Stimulated activated CD8-positive, alpha-beta memory T cell treated with anti-CD3 and anti-CD28 coated beads, Interleukin-4, amount 100 ng/mL, for 4 hours (primary cell): ENCODE results near the gene HSF5.
"Not testable (repeated sequence)": the region's sequence is repeated elsewhere in the genome, so short reads cannot be mapped to it uniquely, and the experiment has no call there.

Experiments
- DNase-seq, 2 donors: peaks; one replicate each; pipeline ENCODE4 v3.0.0-alpha.2; 2020; ENCODE audit warnings: low read depth in 2 of 2, low spot score in 1 of 2

HSF5 gene

DNA sequence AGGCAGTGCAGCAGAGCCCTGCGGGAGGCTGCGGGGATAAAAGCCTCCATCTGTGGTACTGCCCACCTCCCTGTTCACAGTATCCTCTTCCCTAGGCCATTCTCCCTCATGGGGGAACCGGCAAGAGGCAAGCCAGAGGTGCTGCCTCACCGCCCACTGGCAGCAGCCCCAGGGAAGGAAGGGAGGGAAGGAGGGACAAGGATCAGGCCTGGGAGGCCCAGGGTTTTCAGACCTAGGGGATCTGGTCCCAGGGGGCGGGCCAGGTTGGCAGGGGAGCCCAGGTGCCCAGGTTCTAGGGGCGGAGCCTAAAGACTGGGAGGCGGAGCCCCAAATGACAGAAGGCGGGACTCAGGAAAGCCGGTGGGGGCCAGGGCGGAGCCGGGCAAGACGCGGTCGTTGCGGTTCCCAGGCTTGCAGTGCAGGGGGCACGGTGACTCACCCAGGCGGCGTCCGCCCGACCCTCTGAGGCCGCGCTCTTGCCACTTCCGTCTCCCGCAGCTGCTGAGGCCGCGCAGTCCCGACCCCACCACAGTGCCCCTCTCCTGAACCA lies 29.2 kb upstream of the HSF5 start:
- no peak for DNase-seq

DNA sequence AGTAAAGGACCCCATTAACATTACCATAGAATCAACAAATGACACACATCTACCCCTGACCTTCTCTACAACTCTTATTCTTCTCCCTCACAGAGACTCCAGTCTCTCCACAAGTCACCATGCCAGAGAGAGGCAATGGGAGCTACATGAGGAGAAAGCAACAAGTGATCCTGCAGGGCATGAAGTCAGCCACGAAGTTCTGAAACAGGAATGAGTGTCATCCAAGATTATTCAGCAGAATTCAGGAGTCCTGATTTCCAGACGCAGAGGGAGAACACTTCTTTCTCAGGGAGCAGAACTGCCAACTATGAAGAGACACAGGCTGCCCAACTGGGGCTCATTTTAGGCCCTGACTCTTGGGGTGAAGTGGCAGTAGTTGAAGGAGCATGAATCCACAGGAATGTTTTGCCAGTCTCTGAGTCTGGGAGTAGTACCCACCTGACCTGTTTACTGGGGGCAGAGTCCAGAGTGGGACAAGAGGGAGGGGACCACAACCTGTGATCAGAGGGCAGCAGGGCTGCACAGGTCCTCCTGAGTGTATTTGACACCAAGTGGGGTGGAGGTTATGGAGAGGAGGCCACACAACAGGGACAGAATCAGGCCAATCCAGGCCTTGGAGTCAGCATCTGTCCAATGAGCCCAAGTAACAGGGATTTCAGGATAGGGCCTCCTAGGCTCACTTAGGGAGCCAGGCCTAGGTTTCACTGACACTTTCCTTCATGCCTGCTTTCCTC lies 28.6 kb upstream of the HSF5 start:
- no peak for DNase-seq

DNA sequence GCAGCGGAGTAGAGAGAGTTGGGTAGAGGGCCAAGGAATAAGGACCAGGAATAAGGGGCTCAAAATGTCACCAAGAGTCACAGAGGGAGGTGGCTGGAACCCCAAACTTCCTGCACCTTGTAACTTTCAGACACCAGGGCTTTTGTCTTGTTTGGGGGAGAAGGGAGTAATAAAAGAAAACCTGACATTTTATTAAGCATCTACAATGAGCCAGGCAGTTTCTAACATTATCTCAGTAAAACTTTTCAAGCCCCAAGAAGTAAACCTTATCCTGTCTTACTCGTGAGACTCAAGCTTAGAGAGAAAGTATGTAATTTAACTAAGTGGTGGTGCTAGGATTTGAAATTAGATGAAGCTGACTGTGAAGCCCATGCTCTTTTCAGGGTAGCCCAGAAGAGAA lies 27.1 kb upstream of the HSF5 start:
- DNase-seq, result no peak

DNA sequence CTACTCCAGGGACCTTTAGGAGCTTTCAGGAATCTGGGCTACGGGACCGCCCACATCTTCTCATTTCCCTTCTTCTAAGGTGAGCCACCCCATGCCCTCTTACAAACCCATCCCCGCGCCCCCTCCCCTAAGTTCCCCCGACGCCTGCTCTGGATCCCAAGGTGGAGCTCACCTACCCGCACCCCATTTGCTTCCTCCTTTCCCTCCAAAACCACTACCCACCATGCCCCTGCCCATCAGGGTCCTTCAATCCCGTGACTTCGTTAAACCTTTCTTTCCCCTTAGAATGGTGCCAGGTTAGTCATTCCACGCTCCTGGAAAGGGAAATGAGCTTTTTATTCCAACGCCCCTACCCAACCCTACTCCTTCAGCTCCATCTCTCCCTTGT lies 26.6 kb upstream of the HSF5 start:
- no peak for DNase-seq

DNA sequence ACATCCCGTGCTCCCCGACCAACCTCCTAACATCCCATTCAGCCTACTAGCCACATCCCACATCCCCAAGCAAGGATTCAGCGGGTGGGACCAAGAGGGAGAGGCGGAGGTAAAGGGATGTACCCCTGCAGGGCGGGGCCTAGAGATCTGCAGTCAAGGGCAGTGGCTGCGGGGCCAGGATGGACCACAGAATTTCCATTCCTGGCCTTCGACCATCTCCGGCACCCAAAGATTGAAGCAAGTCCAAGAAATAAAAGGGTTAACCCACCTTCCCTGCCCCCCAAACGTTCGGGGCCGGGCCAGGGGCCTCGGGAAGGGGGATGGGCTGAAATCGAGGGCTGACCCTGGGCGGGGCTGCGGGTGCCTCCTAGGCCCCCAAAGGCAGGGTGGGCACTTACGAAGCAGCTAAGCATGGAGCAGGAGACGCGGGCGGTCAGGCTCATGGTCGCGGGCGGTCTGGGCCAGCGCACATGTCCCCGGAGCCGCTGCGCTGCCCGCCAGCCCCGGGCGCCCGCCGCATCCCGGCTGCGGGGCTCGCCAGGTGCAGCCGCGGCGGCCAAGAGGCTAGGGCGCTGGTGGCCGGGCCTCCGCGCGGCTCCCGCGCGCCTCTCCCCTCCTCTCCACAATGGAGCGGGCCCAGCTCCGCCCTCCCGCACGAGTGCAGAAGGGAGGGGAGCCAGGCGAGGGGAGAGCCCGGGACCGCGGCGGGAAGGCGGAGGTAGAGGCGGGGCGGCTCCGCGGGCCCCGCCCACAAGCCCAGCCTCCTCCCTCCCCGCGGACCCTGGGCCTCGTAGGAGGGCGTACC lies 26.0 kb upstream of the HSF5 start, which contains the start of gene MTMR4:
Gene MTMR4, minus strand, starts transcription at position 674 of the 805 bp plus-strand sequence. Its CDS starts 231 bp downstream, at position 443.
- peak; percentile 31 to 58 for DNase-seq

DNA sequence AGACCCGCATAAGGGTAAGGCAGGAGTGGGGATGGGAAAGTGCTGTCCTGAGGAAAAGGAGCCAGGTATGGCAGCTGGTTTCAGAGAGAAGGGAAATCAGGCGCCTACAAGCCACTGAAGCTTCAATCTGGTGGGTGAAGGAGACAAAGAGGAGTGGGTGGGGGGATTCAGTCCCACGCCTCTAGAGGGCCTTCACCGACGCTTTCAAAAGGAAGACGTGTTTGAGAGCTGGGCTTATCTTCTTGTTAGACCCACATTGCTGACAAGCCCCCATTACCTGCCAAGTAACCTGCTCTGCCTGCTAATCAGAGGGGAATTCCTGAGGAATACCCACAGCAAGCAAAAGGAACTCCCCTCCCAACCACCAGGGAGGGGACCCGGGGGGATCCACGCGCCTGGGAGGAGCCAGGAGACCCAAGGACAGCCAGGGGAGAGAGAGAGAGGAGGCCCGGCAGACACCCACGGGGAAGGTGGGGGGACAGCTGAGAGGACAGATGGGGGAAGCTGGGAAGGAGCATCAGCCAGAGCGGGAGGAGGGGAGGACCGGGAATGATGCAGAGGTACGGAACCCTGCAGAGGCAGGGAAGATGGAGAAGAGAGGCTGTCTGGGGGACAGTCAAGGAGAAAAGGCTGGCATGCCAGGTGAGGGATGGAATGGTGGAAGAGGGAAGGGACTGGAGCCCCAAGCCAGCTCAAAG lies 25.2 kb upstream of the HSF5 start:
- peak in 1 of 2 donors; percentile 16 for DNase-seq

DNA sequence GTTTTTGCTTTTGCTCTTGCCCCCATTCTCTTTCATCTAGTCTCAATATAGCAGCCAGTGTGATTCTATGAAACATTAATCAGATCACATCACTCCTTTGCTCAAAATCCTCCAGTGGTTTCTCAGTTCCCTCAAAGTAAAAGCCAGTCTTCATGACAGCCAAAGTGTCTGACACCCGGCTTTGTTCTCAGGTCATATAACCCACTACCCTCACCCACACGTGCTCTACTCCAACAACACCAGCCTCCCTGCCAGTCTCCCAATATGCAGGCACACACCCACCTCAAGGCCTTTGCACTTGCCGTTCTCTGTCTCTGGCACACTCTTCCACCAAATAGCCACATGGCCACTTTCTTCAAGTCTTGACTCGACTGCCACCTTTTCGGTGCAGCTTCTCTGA lies 21.9 kb upstream of the HSF5 start:
- no peak for DNase-seq

DNA sequence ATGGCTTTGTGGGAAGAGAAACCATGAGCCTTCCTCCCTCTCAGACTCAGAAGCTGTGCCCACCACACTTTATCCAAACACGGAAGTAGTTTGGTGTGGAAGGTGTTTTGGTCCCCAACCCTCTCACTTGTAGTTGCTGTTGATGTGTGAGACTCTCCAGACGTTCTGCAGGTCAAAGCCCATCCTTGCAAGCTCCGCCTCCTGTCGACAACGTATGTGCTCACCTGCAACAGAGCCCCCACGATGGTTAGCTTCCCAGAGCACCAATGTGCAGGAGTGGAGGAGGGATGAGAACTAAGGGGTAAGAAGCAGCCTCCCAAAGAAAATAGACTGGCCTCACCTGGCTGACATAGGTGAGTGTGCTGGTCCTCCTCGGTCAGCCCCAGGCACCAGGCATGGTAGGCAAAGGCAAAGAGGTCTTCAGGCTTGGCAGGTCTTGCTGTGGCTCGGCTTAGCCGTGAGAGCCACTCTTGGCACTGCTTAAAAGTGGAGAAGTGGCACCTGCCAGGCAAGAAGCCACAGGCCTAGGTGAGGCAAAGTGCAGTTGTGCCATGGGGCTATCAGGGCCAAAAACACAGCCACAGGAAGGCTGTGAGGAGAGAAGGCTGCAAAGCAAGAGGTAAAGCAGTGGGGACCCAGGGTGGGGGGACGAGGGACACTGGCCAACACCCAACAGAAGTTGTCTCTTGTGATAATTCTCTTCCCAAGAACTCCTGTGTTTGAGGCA lies 20.3 kb upstream of the HSF5 start:
- no peak for DNase-seq

DNA sequence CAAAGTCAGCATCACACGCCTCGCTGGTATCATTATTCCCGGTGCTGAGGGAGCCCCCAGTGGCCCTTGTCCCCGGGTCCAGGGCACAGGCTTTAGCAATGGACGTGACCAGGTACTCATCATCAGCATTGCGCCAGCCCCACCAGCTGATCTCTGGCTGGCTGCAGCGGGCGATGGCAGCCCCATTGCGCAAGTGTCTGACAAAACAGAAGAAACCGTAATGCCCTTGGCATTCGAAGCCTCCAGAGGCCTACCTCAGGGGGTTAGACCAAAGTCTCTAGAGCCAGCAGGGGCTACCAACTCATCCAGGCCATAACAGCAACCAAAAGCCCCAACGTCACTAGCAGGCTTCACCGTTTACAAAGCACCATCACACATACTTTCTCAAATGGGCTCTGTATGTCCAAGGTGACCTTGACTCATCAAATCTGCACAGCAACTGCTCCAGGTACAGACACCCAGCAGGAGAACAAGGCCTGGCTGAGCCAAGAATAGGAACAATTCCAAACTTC lies 19.0 kb upstream of the HSF5 start:
- DNase-seq, result no peak

DNA sequence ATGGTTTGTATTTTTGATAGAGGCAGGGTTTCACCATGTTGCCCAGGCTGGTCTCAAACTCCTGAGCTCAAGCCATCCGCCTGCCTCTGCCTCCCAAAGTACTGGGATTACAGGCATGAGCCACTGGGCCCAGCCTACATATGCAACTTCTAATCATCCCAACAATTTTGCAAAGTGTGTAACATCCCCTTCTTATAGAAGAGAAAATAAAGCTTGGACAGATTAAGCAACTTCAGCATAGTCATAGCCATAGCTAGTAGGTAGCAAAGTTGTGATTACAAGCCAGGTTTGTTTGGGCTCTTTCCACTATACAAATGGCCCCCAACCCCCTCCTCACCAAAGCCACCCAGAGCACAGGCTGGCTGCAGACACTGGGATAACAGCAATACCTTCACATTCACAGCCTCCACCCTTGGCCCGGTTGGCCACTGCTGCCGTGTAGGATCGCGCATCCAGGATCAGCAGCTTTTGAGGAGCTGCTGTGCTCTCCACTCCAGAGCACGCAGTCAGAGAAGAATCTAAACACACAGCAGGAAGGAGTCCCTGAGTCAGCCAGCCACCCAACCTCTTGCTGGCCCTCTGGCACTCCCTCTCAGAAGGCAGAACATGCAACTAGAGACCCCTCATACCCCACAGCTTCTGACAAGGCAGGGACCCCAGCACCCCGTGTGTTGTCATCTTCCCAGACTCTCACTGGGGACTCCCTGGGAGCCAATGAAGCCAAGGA lies 18.3 kb upstream of the HSF5 start:
- DNase-seq, result no peak

DNA sequence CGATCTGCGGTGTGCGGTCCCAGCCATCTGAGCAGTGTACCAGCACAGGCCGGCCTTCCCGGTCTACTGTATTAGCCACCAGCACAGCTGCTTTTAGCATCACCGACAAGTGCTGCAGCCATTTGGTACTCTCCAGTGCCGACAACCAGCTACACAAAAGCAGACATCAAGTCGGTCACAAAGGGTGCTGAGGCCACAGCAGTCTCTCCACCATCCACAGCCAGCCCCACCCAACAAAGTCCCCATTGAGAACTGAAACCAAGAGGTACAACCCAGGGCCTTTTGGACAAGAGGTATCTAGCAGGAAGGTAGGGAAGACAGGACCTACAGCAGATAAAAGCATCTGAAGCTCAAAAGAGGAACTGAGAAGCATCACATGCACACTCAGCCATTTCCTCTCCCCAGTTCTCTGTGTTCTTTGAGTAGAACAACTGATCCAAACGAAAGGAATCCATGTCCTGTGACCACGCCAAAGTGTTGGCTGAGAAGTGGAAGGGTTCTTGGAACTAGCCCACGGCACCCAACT lies 16.7 kb upstream of the HSF5 start:
- DNase-seq, result no peak

DNA sequence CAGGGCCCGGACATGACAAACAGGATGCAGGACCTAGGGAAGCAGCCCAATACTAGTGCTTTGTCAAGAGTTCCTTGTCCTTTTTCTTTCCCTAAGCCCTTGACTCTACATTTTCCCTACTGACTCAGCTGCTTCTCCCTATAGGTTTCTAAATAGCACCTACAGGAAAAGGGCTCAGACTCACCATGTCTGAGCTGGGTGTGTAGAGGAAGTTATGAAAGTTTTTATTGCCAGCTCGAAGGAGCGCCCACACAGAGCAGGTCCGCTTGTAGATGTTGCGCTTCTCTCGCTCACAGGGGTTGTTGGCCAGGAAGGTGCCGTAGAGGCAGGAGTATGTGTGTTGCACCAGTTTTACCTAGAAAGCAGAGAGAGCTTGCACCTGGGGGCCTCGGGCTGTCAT lies 15.7 kb upstream of the HSF5 start:
- no peak for DNase-seq

DNA sequence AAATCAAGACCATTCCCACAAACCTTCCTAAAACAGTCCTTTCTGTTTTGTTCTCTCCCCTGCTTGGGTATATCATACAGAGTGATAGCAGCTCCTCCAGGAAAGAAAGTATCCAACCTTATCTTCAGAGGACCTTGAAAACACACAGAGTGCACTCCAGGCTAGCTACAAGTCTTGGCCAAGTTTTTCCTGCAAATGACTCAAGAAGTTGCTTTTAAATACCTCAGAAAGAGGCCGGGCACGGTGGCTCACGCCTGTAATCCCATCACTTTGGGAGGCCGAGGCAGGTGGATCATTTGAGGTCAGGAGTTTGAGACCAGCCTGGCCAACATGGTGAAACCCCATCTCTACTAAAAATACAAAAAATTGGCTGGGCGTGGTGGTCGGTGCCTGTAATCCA lies 14.9 kb upstream of the HSF5 start:
- not testable (repeated sequence) for DNase-seq

DNA sequence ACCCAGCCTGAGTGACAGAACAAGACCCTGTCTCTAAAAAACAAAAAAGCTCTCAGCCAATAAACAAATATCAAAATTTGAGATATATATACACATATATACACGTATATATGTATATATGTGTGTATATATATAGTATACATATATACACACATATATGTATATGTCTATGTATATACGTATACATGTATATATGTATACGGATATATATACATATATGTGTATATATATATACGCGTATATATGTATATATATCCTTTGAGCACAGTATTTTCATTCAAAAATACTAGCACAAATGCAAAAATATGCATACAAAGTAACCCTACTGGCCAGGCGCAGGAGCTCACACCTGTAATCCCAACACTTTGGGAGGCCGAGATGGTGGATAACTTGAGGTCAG lies 13.2 kb upstream of the HSF5 start:
- no peak for DNase-seq

DNA sequence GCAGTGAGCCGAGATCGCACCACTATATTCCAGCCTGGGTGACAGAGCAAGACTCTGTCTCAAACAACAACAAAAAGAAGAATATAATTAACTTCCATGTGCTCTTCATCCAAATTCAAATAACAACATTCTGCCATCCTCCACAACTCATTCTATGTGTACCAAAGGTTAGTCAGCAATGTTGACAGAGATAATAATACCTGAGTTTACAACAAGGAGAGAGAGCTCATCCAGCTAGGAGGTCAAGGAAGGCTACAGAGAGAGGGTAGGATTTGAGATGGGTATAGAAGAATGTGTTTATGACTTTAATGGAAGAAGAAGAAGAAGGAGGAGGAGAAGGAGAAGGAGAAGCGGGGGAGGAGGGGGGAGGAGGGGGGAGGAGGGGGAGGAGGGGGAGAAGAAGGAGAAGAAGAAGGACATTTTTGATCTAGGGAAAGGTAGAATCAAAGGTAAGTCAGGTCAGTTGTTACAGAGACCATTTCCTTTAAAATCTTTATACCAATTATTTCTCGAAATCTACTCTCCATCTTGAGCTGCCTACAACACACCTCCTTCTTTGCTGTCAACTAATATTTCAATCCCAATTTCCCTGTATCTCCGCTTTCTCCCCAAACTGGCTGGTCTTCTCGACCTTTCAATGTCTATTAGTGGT lies 10.1 kb upstream of the HSF5 start:
- no peak for DNase-seq

DNA sequence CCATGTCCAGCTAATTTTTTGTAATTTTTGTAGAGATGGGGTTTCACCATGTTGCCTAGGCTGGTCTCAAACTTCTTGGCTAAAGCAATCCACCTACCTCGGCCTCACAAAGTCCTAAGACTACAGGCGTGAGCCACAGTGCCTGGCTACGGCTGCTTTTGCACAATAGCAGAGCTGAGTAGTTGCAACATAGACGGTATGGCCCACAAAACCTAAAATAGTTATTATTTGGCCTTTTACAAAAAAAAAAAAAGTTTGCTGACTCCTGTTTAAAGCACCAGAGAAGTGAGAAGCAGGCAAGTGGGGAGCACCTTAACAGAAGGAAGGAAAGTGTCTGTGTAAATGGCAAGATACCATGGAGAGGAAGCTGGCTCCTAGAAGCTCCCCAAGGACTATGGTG lies 5.3 kb upstream of the HSF5 start:
- no peak for DNase-seq

DNA sequence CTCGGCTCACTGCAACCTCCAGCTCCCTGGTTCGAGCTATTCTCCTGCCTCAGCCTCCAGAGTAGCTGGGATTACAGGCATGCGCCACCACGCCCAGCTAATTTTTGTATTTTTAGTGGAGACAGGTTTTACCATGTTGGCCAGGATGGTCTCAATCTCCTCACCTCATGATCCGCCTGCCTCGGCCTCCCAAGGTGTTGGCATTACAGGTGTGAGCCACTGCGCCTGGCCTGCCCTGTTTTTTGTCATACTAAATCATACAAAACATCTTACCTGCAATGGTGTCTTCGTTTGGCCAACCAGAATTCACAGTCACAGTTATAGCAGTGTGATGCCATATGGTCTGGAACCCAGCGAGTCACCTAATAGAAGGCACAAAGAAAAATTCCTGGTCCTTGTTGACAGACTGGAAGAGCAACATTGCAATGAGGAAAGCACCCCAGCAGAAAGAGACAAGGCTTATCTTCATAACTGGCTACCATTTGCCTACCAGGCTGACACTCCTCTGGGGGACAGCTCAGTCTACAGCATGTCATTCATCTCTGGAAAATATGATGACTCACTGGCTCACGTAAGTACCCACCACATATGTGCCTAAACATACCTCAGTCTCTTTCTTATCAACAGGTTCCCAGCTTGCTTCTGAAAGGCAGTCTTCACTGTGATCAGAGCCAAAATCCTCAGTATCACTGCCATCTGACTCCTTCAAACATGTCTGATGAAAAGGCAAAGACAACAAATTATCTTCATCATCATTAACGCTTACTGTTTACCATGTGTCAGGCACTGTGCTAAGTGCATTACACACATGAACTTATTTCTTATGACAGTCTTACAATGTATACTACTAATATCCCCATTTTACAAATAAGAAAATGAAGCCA lies 4.3 kb upstream of the HSF5 start:
- no peak for DNase-seq

DNA sequence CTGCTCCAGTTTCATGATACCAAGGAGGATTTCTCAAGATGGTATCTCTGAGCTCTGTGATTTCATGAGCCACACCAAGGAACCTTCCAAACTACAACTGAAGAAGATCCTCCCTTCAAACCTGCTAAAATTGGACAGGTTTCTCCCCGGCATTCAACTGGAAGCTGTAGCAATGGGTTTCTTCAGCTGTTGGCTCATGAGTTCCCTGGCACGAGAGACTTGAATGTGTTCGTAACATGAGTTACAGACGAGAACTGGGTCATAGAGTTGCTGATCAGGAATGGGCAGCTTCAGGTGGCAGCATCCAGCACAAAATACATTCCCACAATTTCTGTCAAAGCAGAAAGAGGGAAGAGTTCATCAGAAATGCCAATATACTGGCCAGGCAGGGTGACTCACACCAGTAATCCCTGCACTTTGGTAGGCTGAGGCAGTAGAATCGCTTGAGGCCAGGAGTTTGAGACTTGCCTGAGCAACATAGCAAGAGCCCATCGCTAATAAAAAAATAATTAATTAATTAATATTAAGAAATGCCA lies 3.4 kb upstream of the HSF5 start:
- DNase-seq, result no peak
